ENCODE results near the gene AKT1S1.

Gene AKT1S1

DNA sequence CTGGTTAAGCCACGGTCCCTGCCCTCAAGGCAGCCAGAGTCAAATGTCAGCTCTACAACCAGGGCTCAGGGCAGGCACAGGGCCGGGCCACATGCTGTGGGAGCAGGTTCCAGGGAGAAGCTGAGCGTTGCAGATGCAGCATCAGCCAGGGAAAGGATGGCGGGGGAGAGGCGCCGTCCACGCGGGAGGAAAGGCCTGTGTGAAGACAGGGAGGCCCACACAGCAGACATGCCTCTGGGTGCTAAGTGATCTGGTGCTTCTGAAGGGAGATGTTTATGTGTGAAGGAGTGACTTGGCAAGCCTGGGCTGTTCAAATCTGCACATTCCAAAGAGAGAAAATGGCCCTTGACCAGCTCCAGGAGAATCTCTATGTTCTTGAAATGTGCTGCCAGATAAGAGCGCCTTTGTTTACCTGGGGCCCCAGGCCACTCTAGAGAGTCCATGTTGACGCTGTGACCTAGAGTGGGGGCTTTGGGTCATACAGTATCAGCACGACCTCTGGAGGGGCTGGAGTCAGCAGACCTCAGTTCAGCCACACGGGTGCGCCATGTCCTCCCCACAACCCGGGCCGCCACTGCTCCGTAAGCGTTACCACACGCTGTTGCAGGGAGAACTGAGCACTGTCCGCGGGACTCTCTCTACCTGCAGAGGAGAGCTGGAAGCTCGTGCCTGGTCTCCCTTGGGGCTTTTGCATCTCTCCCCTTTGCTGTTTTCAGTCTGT, 36.0 kb upstream of the AKT1S1 start:
- TF ChIP-seq, protein P1, sequence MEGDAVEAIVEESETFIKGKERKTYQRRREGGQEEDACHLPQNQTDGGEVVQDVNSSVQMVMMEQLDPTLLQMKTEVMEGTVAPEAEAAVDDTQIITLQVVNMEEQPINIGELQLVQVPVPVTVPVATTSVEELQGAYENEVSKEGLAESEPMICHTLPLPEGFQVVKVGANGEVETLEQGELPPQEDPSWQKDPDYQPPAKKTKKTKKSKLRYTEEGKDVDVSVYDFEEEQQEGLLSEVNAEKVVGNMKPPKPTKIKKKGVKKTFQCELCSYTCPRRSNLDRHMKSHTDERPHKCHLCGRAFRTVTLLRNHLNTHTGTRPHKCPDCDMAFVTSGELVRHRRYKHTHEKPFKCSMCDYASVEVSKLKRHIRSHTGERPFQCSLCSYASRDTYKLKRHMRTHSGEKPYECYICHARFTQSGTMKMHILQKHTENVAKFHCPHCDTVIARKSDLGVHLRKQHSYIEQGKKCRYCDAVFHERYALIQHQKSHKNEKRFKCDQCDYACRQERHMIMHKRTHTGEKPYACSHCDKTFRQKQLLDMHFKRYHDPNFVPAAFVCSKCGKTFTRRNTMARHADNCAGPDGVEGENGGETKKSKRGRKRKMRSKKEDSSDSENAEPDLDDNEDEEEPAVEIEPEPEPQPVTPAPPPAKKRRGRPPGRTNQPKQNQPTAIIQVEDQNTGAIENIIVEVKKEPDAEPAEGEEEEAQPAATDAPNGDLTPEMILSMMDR (IDR thresholded peaks at IDR 0.05; ENCODE audit: low read depth, low read length, missing control alignments) = peak; percentile 71
- no peak for DNase-seq (ENCODE audit: low read depth)

DNA sequence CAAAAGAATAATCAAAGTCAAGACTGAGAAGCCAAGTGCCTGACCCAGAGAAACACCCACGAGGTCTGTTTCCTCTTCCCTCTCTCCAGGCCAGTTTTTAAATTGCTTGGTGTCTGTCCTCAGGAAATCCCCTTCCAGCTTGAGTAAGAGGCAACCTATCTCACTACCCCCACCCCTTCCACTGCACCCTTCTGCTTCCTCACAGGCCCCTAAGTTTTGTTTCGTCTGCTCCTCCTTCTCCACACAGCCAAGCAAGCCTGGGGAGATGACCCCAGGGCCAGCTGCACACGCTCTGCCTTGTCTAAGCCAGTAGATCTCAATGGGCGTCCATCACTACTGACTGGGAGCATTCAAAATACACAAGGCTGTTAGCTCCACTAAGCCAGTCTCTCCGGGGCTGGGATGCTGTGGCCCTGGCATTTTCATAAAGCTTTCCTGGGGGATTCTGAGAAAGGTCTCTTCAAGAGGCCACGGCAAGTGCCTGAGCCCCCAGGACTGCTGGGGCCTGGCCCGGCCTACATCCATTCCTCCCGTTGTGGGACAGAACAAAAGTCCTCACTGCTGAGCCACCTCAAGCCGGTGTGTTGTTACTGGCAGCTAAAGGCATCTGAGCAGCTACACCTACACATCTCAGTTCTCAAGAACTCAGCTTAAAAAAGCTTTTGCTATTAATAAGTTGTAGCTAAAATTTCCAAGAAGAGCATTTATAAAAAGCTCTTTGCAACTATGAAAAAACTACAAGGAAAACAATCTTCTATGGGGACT, 34.4 kb upstream of the AKT1S1 start:
- TF ChIP-seq, protein P1 (IDR thresholded peaks at IDR 0.05; ENCODE audit: low read depth, low read length, missing control alignments) = no peak
- H3K4me3 ChIP-seq (ENCODE audit: low read depth, low read length) = peak overlapping the region; percentile 11; the same call in 1 of the 2 replicates
- DNase-seq (ENCODE audit: low read depth) = no peak

More for the DNA sequence above, 36.0 kb upstream of the AKT1S1 start:
- peak overlapping the region; percentile 21; the same call in 1 of the 2 replicates for H3K4me3 ChIP-seq (ENCODE audit: low read depth, low read length)

DNA sequence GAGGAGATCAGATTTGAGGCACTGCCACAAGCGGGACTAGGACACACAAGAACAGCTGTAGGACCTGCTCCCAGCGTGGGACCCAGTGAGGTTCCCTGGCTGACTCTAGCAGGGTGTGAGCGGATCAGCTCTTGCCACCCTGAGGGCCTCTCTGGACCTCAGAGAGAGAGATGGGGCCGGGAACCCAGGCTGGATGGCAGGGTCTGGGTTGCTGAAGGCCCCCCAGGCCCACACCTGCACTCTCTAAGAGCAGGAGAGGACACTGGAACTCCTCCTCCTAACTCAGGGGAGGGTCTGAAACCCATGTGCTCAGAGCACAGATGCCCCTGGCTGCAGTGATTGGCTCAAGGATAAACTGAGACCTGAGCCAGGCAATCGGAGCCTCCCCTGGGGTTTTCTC, 33.0 kb upstream of the AKT1S1 start:
- no peak overlapping the region for H3K4me3 ChIP-seq (ENCODE audit: low read depth, low read length)
- TF ChIP-seq, protein P1 (IDR thresholded peaks at IDR 0.05; ENCODE audit: low read depth, low read length, missing control alignments) = no peak
- DNase-seq (ENCODE audit: low read depth) = no peak

DNA sequence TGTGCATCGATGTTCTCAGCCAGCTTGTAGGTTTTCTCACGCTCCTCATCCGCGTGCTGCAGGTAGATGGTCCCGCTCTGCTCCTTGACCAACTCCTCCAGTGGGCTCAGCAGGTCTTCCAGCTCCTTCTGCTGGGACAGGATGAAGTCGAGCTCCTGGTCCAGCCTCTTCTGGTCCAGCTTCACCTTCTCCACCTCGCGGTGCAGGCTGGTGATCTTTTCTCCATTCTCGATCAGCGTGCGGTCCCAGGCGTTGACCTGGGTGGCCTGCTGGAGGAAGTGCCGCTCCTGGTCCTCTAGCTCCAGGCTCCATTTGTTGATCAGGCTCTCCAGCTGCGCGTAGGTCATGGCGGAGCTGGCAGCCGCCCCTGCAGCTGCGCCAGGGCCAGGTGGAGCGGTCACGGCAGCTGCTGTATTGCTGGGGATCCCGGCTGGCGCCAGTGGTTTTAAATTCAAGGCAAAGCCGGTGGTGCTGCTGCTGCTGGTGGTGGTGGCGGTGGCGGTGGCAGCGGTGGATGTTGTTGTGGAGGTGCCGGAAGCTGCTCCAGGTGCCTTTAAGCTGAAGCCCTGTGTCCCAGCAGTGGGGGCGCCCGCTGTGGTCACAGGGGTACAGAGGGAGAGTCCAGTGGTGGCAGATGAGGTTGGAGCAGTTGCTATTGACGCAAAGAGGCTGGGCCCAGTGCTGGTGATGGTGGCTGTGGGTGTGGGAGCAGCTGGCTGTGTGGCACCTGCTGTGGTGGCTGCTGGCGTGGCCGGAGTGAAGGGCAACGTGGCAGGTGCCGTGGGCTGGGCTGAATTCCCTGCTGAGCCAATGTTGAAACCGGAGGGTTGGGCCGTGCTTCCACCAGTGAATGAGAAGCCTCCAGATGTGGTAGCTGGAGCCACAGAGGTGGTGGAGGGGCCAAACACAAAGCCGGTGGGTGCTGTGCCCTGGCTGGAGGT, 31.6 kb upstream of the AKT1S1 start:
- TF ChIP-seq, protein P1 (IDR thresholded peaks at IDR 0.05; ENCODE audit: low read depth, low read length, missing control alignments) = no peak
- H3K4me3 ChIP-seq (ENCODE audit: low read depth, low read length) = no peak overlapping the region
- DNase-seq (ENCODE audit: low read depth) = no peak

DNA sequence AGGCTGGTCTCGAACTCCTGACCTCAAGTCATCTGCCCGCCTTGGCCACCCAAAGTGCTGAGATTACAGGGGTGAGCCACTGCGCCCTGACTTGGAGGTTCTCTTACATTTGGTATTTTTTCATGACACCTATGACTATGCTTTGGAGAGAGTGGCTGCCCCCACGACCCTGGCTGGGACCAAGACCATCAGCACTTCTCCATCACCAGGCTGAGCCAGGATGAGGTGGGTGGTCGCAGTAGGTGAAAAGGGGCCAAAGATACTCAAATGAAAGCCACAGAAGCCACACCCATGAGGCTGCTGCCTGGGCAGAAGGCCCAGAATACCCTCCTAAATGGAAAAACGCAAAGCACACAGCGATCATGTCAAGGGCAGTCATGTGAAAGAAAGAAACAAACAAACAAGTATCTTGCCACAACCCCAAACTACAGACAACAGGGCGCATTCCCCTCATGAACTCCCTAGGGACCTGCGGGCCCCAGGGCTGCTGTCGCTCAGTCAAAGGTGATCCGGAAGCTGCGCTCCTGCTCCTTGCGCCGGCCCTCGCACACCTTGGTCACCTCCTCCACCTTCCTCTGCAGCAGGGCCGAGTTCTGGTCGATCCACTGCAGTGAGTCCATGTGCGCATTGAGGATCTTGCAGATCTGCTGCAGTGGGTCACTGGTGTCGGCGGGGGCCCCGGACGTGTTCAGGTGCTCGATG, 30.7 kb upstream of the AKT1S1 start:
- H3K4me3 ChIP-seq (ENCODE audit: low read depth, low read length) = no peak overlapping the region
- DNase-seq (ENCODE audit: low read depth) = no peak
- TF ChIP-seq, protein P1 (IDR thresholded peaks at IDR 0.05; ENCODE audit: low read depth, low read length, missing control alignments) = no peak
